GM21576 (cell line): ENCODE results near the gene GNG11.
A peak's percentile ranks its signal among the peaks of the same experiment; 100 is the strongest.

Experiments
- ATAC-seq: cut with Tn5 transposase; IDR thresholded peaks from one replicate; pipeline ENCODE4 v1.9.1; 2021; ENCODE audit warnings: mild to moderate bottlenecking, moderate library complexity; ENCODE audit not compliant: unreplicated experiment

Gene GNG11

GRCh38 chr7:93921607-93922566 lies at the start of gene GNG11:
TSS of gene GNG11 (plus strand) at chr7:93921735. CDS start at chr7:93922138, 403 bp downstream.
- peak; percentile 80 for ATAC-seq

DNA sequence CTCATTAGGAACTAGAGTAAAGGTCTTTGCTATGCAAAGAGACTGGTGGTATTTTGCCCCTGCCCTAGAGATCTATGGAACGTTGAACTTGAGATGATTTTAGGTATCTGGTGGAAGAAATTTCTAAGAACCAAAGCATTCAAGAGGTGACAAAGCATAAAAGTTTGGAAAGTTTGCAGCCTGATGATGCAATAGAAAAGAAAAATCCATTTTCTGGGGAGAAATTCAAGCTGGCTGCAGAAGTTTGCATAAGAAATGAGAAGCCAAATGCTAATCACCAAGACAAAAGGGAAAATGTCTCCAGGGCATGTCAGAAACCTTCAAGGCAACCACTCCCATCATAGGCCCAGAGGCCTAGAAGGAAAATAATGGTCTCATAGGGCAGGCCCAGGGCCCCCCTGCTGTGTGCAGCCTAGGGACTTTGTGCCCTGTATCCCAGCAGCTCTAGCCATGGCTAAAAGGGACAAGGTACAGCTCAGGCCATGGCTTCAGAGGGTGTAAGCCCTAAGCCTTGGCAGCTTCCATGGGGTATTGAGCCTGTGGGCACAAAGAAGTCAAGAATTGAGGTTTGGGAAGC lies 47.4 kb upstream of the GNG11 start:
- ATAC-seq = no peak

DNA sequence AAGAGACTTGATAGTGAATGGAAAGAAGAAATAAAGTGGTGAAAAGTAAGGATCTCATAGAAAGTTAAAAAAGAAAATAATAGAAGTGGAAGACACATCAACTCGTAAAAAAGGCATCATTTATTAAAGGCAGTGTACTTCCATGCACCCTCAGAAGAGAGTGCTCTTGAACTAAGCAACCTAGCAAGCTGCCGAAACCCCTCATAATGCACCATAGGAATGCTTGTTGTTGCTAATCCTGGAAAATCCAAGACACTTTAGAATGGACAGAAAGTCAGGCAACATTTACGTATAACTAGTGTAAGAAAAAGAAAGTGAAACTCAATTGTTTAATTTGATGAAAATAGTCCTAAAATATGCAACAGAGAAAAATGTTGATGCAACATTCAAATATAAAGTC lies 43.8 kb upstream of the GNG11 start:
- no peak for ATAC-seq

DNA sequence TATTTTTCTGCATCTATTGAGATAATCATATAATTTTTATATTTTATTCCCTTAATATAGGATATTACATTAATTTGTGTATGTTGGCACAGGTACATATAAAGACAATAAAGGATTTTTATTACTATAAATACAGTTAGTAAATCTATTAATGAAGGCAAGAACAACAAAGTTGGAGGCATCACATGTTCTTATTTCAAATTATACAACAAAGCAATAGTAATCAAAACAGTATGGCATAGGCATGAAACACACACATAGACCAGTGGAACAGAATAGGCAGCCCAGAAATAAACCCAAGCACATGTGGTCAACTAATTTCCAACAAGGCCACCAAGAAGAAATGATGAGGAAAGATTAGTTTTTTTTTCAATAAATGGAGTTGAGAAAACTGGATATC lies 42.2 kb upstream of the GNG11 start:
- no peak for ATAC-seq

- ATAC-seq = no peak
These were observed 39.1 kb upstream of the GNG11 start for GRCh38 chr7:93882468-93882867.

GRCh38 chr7:93883078-93883916 lies 38.2 kb upstream of the GNG11 start:
- no peak for ATAC-seq

DNA sequence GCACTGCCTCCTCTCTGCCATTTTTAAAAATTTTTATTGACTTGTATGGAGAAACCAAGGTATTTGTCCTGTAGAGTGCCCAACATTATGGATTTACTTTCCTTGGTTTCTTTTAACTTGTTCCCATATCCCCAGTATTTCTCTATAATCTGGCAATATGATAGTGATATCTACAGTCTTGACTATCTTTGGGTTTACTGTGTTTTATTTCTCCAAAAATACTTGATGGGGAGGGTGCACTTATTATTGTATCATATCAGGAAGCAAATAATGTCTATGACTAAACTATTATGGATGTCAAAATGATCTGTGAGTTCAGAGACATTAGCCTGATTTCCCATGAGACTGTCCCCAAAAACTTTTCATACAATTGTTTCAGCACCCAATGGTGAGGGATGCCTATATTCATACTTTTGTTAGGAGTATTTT lies 37.6 kb upstream of the GNG11 start:
- no peak for ATAC-seq

- no peak for ATAC-seq
These were observed 37.0 kb upstream of the GNG11 start for GRCh38 chr7:93884541-93884940.

DNA sequence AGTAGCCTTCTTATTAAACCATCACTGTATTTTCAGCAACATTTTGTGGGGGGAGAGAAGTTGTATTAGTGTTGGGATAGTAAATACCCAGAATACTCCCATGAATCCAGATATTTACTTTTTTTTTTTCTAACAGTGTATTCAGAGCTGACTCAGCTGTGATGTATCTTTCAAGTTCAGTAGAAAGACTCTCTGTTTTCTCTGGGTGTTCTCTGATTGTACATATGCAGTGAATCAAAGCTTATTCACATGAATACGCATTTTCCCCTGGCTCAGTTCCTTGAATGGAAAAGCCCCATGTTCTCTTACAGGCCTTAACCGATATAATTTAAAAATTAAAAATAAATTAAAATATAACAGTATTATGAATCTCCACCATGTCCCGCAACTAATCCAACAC lies 32.3 kb upstream of the GNG11 start:
- ATAC-seq = no peak

DNA sequence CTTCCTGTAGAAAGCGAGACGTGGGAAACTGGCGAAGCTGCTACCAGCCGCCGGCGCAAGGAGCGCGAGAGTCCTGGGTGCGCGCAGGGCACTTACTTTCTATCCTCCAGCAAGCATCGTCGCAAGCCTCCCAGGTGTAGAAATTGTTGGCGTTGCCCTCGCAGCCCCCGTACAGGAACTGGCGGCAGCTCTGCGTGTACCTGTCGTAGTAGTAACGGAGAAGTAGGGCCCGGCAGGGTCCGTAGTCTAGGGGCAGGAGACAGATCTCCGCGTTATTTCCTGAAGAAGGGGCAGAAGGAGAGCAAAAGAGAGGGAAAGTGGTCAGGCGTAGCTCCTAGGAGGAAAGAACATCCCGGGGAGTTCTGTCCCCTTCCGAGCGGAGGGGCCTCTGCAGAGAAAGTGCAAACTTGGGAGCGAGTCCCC lies 31.5 kb upstream of the GNG11 start:
- ATAC-seq = peak; percentile 52

GRCh38 chr7:93890464-93891068 lies 31.0 kb upstream of the GNG11 start, which contains the start of gene TFPI2:
TSS of gene TFPI2 (minus strand) at chr7:93890753. CDS start at chr7:93890678, 75 bp downstream.
- peak; percentile 40 for ATAC-seq

DNA sequence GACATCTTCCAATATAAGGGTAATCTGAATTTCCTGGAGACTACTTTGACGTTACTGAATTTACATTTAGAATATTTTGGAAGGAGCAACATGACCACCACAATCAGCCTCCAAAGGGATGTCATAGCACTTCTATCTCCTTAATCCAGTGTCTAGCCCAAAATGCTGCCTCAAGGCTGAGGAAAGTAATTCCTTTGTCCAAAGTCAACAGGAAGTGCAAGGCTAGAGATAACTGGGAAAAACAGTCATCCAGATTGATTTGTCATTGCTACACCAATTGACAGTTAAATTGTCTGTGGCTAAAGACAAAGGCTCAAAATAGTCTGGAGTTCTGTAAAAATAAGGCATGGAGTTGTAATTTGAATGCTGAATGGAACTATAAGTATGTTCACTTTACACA lies 27.1 kb upstream of the GNG11 start:
- no peak for ATAC-seq

DNA sequence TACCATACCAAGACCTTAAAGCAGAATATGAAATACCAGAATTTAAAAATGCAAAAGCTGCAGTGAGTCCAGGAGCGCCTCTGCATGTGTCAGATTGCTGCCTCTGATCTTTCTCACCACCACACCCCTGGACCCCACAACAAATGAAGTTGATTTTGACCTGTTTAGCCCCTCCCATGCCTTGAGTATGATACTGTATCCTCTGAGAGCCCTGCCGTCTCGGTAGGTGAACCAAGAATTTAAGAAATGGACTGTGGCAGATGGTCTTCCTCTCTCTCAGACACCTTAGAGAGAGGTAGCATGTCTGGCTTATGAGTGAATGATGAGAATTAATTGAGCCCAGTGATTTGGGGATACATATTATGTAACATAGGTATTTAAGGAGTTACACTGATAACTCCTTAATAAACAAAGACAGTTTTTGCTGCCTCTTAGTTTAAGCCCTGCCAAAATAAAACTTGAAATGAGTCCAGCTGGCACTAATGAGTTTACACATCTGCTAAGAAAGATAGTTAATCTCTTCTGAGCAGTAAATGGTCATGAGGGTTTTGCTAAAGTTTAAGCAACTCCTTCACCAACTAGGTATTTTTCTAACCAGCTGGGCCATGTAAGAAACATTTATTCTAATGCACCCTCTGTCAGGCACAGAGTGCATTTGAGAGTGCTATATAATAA lies 26.4 kb upstream of the GNG11 start:
- ATAC-seq = no peak

GRCh38 chr7:93895859-93896600 lies 25.5 kb upstream of the GNG11 start:
- ATAC-seq = no peak

DNA sequence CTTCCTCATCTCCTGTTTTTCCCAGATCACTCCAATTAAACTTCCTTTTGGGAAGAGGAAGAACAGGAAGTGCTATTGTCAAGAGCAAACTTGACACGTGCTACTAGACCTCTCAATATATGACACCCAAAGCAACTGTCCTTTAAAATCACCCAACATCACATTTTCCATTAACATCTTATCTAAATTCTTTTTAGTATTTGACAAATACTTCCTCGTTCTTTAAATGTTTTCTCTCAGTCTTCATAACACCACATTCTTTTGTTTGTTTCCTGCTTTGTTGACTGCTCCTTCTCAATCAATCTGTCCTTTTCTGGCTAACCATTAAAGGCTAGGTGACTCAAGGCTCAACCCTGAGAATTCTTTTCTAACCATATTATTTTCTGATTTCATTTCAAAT lies 23.9 kb upstream of the GNG11 start:
- ATAC-seq = no peak

DNA sequence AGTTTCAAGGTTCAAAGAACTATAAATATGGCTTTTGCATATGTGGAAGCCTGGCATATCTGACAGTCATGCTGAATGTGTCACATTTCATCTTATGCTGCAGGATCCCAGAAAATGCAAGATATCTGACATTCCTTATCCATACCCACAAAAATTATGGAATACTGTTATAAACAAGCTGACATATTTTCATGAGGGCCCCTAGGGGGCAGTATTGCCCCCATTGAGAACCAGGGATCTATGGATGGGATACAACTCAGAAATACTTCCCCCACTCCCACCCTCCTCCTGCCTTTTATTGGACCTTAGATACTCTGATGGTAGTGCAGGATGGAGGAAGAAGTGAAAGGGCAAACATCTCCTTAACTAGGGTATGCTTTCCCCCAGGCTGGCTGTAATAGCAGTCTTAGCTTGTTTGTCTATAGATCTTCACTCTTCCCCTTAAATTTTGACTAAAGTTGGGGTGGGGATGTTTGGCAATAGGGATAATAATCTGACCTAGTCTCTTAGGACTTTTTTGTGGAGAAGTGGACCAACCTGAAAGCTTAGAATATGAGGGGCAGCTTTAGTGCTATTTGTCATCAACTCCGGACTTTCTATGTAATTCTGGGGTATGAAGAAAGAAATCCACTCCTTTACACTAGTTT lies 18.6 kb upstream of the GNG11 start:
- ATAC-seq = peak; percentile 56

DNA sequence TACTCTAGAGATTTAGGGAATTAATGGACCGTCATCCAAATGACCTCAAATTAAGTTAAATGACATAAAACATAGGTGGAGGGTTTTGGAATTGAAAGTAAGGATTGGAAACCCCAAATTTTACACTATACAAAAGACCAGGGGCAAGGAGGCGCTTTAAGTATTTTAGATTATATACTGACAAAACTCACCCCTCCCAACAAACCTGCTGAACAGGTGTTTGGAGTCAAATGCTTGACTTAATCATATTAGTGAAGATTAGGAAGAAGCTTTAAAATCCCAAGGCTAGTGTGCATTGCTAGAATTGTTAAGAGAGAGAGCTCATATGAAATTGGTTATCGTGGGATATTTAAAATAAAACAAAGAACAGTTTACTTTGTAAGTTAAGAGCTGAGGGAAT lies 15.3 kb upstream of the GNG11 start, which contains the start of gene GNGT1:
GNGT1 (plus strand) TSS at position 301 of the 400 bp plus-strand sequence. CDS start 180 bp downstream, outside the sequence.
- ATAC-seq = no peak

GRCh38 chr7:93910076-93910994 lies 11.2 kb upstream of the GNG11 start:
- no peak for ATAC-seq
